Vagina (tissue), 2 donors: ENCODE data around the gene GRAP. TPM values are rescaled to one million over a fixed set of nuclear protein-coding genes. Genes with fewer than 3 reads are reported as not detected.
"Not testable (repeated sequence)": the region's sequence is repeated elsewhere in the genome, so short reads cannot be mapped to it uniquely, and the experiment has no call there.

ENCODE experiments used
- DNase-seq, 2 donors: peaks; one replicate each; pipeline ENCODE4 v3.0.0-alpha.2; 2017; ENCODE audit errors: extremely low spot score in 2 of 2
- H3K27ac ChIP-seq: fragments of 200-600 bp; sonication (generic); one replicate; pipeline ENCODE4 v1.5.1; 2019
- H3K27me3 ChIP-seq: fragments of 200-600 bp; sonication (generic); one replicate; pipeline ENCODE4 v1.5.1; 2019
- H3K36me3 ChIP-seq, 2 donors: fragments of 200-600 bp; sonication (generic); one replicate each; pipeline ENCODE4 v1.5.1; 2017 to 2019
- H3K4me1 ChIP-seq: fragments of 200-600 bp; sonication (generic); one replicate; pipeline ENCODE4 v1.5.1; 2019
- H3K4me3 ChIP-seq, 2 donors: fragments of 200-600 bp; sonication (generic); 1 replicate in 1 of 2; 2 replicates in 1 of 2; pipeline ENCODE4 v1.5.1; 2016 to 2019
- H3K9me3 ChIP-seq: fragments of 200-600 bp; sonication (generic); one replicate; pipeline ENCODE4 v1.5.1; 2019
- POLR2A ChIP-seq, 2 donors: fragments of 450-650 bp; IDR thresholded peaks; one replicate each; pipeline ENCODE4 v1.6.1; 2017; ENCODE audit warnings: antibody characterized with exemption in 2 of 2, mild to moderate bottlenecking in 2 of 2, moderate library complexity in 2 of 2
- POLR2AphosphoS5 ChIP-seq, 2 donors: sonication (generic); formaldehyde crosslinking; IDR thresholded peaks; one replicate each; pipeline ENCODE4 v1.9.0; 2017; ENCODE audit warnings: antibody characterized with exemption in 2 of 2, mild to moderate bottlenecking in 2 of 2, low read depth in 1 of 2; ENCODE audit not compliant: insufficient read depth in 1 of 2
- intact Hi-C: fragments of 100-400 bp; cut with DNase I; formaldehyde crosslinking; loops from one replicate; pipeline ENCODE4 v1.15.1; 2023
- total RNA-seq: library from RNA; depleted of rRNA; stranded (reverse); fragments of >200 nt; gene quantifications from one replicate; pipeline ENCODE4 v1.2.3, GENCODE V29; 2016
- TF ChIP-seq, protein P1 (sequence below), 3 experiments: fragments of 450-650 bp in 2 of 3; fragments of 200-600 bp in 1 of 3; sonication (generic) in 1 of 3; IDR thresholded peaks; one replicate each; pipeline ENCODE4 v1.5.1; 2017 to 2019; ENCODE audit warnings: antibody characterized with exemption in 3 of 3, mild to moderate bottlenecking in 2 of 3, moderate library complexity in 2 of 3

Gene GRAP
- total RNA-seq, 1 donor from 2014 or later = 5.2 TPM

DNA sequence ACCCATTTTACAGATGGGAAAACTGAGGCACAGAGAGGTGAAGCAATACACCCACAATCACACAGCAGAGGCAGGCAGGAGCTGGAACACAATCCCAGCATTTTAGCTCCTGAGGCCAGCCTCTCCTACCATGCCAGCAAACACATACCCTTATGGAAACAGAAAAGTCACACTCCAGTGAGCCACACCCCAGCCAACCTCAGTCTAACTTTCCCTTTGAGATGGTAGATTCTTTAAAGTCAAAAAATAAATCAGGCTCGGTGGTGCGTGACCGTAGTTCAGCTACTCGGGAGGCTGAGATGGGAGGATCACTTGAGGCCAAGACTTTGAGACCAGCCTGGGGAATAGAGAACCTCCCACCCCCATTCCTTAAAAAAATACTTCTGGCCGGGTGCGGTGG, 10.6 kb downstream of the GRAP start:
- DNase-seq, H3K4me3 ChIP-seq, intact Hi-C loops, H3K27me3 ChIP-seq, H3K27ac ChIP-seq, H3K9me3 ChIP-seq, H3K36me3 ChIP-seq, H3K4me1 ChIP-seq: not testable (repeated sequence)

DNA sequence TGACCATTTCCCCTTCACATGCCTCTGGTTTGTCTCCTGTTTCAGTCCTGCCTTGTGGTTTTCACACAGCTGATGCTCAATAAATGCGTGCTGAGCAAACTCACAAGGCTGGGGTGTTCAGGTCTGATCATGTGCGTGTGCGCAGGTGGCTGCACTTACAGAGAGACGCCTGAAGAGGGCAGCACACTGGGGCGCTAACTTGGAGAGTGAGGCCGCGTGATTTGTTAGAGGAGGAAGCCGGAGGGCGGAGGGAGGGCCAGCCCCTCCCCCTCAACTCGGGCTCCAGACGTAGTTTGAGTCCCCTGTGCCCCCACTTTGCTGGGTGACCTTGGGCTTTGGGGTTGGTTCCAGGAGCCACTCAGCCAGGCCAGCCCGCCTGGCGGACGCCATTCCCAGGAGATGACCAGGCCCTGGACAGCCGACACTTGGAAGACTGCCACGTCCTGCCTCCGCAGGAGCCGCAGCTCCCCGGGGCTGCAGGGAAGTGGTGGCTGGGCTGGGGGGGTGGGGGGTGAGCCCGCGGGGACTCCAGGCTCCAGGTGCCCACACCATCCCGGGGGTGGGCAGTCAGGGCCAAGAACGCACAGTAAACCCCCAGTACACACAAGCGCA, 14.3 kb downstream of the GRAP start:
- H3K4me1 ChIP-seq, H3K4me3 ChIP-seq, H3K27me3 ChIP-seq, H3K36me3 ChIP-seq, intact Hi-C loops, H3K9me3 ChIP-seq, DNase-seq, H3K27ac ChIP-seq: not testable (repeated sequence)

DNA sequence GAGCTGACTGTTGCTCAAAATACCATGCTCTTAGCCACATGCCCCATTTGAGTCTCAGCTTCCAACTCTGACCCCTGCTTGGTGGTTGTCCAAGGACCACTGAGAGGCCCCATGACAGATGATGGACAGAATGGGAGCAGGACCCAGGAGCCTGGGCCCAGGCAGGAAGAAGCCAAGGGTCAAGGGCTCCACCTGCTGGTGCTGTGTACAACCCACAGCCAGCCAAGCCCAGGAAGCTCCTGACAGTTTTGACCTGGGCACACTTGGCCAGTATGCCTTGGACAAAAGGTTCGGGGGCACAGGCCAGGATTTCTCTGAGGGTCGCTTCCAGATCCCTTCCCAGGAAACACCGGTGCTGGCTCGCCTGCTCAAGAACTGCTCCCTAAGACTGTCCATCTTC, 15.0 kb downstream of the GRAP start:
- H3K27ac ChIP-seq, H3K9me3 ChIP-seq, DNase-seq, H3K4me1 ChIP-seq, H3K36me3 ChIP-seq, intact Hi-C loops, H3K27me3 ChIP-seq, H3K4me3 ChIP-seq: not testable (repeated sequence)

DNA sequence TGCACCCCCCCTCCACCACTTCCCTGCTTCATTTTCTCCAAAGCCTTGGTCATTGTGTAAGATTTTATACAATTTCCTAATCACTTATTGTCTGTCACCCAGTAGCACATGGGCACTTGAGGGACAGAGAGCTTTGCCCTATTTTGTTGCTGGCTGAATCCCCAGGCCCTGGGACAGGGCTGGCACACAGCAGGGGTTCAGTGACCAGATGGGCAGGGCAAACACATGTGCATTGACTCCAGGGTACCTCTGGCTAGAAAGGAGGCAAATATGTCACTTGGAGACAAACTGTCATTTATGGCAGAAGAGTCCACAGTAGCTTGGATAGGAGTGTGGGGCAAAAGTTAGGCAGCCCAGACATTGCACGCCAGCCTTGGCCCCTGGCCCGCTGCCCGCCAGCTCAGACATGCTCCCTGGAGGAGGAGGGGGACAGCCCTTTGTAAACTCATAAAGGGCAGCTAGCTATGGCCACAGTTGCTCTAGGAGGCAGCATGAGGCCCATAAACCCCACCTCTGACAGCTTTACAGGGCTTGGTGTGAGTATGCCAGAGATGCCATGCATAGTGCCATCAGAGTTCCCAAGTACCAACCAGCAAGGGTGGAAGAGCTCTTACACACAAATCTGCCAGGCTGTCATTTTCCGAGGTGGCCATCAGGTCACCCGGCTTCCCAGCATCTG, 15.8 kb downstream of the GRAP start:
- intact Hi-C loops, H3K27me3 ChIP-seq, H3K36me3 ChIP-seq, H3K27ac ChIP-seq, H3K9me3 ChIP-seq, DNase-seq, H3K4me1 ChIP-seq, H3K4me3 ChIP-seq: not testable (repeated sequence)

DNA sequence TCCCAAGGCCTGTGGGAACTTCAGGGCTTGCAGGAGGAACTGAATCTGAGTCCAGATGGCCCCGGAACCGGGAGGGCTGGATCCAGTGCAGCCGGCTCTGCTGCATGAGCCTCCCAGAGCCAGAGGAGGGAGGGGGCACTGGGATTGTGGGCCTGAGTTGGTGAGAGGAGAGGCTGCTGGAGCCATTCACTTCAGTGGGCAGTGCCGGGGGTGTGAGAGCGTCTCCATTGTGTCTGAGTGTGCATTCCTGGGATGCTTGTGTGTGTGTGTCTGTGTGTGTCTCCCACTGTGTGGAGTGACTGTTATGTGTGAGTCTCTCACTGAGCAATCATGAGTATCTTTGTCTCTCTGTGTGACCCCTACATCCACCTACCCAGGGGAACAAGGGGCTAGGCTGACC, 17.0 kb downstream of the GRAP start:
- intact Hi-C loops, H3K36me3 ChIP-seq, H3K27ac ChIP-seq, H3K27me3 ChIP-seq, DNase-seq, H3K9me3 ChIP-seq, H3K4me1 ChIP-seq, H3K4me3 ChIP-seq: not testable (repeated sequence)

DNA sequence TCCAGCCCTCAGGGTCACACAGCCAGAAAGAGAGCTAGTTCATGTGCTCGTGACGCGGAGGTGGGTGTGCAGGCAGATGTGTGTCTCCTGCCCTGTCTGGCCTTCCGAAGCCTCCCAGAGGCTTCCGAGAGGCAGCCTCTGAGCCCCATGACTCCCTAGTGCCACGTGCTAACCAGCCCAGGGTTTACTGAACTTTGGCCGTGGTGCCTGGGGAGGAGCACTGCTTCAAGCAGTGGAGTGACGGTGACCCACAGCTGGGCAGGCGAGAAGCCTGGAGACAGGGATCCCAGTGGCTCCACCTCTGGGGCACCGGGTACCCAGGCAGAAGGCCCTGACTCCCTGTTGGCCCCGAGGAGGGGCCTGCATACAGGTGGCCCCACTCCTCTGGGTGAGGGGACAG, 18.1 kb downstream of the GRAP start:
- H3K27me3 ChIP-seq, intact Hi-C loops, H3K4me3 ChIP-seq, H3K27ac ChIP-seq, DNase-seq, H3K36me3 ChIP-seq, H3K9me3 ChIP-seq, H3K4me1 ChIP-seq: not testable (repeated sequence)

DNA sequence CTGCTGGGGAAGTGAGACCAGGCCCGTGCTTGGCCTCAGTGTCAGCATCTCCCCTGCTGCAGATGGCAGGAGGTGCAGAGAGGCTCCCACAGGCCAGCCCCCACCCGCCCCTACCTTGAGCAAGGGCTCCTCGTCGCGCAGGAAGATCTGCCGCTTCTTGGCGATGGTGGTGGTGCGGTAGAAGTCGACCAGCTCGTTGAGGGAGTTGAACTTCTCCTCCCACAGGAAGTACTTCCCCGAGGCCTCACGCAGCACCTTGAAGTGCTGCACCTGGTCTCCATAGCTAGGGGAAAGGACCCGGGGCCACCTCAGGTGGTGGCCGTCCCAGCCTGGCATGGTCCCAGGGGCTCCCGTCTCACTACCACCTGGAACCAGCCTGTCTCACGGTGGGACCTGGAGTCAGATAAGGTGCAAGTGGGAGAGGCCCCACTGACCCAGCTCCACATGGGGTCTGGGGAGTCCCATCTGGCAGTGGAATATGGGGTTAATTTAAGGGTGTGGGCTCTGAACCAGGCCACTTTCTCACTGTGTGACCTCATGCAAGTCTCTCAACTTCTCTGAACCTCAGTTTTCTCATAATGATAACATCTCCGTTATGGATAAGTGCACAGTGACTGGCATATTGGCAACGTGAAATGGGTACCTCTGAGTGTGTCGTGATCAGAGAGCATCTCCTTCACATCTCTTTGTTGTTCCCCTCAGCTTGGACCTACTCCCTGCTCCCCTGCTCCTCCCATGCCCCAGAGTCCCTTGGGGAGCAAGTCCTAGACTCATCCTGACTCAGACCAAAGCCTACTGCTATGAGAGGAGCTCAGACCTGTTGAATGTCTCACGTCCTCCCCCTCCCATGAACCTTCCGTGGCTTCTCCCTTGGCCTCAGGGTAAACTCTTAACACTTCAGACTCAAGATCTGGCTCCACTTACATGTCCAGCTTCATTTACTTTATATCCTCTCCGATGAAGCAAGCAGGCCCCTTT, 22.4 kb downstream of the GRAP start:
- Histone ChIP-seq H3K27me3 (no peaks in the 10 kb centered on the region), H3K27ac (no peak overlapping the region), H3K4me1 (no peaks in the 10 kb centered on the region), H3K4me3 (no peak overlapping the region), H3K9me3 (no peaks in the 10 kb centered on the region), H3K36me3 (no peaks in the 10 kb centered on the region)
- TF ChIP-seq POLR2AphosphoS5 (IDR thresholded peaks at IDR 0.05; ENCODE audit: insufficient read depth in 1 of 2, low read depth in 1 of 2) (no peak), POLR2A (IDR thresholded peaks at IDR 0.05) (no peak)
- TF ChIP-seq, protein P1, sequence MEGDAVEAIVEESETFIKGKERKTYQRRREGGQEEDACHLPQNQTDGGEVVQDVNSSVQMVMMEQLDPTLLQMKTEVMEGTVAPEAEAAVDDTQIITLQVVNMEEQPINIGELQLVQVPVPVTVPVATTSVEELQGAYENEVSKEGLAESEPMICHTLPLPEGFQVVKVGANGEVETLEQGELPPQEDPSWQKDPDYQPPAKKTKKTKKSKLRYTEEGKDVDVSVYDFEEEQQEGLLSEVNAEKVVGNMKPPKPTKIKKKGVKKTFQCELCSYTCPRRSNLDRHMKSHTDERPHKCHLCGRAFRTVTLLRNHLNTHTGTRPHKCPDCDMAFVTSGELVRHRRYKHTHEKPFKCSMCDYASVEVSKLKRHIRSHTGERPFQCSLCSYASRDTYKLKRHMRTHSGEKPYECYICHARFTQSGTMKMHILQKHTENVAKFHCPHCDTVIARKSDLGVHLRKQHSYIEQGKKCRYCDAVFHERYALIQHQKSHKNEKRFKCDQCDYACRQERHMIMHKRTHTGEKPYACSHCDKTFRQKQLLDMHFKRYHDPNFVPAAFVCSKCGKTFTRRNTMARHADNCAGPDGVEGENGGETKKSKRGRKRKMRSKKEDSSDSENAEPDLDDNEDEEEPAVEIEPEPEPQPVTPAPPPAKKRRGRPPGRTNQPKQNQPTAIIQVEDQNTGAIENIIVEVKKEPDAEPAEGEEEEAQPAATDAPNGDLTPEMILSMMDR (IDR thresholded peaks at IDR 0.05) = no peak
- intact Hi-C loops = no loop called here
- DNase-seq = no peak
